GM12892 (cell line): ENCODE data around the gene TCF12.

ENCODE experiments used
- POLR2A ChIP-seq: IDR thresholded peaks from 2 replicates; pipeline ENCODE4 v1.6.1; 2011; ENCODE audit warnings: low read depth, low read length, control low read depth
- POLR2AphosphoS5 ChIP-seq: IDR thresholded peaks from 2 replicates; pipeline ENCODE4 v1.6.1; 2011; ENCODE audit warnings: low read depth, low read length, control low read depth

DNA sequence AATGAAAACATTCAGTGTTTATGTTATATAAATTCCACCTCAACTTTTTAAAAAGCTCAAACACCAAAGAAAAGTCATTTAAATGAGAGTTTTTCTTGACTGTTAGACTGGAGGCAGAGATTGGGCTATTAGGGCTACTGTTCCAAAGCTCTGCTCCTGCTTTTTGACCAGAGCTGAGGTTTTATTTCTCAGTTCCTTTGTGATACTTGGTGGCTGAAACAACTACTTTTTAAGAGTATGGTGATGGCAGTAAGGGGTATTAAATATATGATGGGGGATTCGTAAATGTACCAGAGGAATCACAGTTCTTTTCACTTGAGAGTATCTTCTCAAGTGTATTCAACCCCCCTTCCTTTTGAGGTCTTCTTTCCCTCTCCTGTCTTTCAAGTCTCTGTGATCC is 271.8 kb downstream of the TCF12 start:
- no peak for TF ChIP-seq POLR2AphosphoS5
- no peak for TF ChIP-seq POLR2A
